ENCODE measurements around the gene KRT80.

Gene KRT80

DNA sequence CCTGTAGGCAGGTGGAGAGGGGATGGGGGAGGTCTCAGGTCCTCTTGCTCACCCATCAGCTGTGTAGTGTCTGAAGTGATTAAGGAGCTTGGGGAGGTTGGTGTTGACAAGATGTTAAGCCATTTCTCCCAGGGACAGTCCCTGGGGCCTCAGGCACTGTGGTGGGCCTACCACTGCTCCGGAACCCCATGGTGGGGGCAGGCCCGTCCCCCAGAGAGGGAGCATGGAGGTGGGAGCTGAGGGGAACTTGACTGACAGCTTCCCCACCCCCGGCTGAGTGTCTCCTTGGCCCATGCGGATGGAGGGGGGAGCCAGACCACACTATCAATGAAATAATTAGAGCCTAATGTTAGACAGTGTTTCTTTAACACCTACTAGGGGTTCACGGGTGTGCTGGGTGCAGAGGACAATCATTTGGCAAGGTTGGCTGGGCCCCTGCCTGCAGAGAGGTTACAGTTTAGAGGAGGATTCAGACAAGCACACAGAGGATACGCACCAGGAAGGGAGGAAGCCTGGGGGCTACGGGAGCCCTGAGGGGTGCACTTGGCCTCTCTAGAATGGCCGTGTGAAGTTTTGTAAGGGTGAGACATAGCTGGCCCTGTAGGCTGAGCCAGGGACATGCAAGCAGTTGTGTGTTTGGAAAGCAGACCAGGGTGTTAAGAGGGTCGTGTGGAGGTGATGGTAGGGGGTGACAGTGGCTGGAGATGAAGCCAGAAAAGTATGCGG is 19.3 kb upstream of the KRT80 start:
- no peak for DNase-seq (ENCODE audit: low spot score)

DNA sequence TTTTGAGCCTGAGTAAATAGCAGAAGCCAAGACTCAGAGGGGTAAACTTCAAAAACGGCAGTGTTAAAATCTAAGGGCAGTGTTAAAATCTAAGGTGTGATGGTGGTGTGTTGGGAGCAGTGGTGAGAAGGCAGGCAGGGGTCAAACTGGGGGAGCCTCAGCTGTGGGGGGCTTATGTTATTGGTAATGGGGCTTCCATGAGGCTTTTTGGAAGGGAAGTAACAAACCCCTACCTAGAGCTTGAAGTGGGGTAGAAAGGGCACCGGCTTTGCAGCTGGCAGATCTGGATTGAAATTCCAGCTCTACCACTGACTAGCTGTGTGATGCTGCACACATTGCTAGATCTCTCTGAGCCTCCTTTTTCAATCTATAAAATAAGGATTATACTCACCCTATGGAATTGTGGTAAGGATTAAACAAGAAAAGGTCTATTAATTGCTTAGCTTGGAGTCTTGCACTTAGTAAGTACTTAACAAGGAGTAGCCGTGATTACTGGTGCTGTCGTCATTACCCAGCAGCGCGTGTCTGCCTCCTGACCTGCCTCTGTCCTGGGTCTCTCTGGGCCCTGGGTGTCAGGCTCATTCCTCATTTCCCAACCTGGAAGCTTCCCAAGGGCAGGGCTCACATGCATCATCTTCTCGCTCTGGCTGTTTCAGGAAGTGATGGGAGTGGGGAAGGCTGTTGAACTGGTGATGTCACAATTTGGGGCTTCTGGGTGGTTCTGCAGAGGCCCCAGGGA is 18.5 kb upstream of the KRT80 start:
- DNase-seq (ENCODE audit: low spot score) = no peak

- no peak for DNase-seq (ENCODE audit: low spot score)
Observed at GRCh38 chr12:52209321-52209720, 17.5 kb upstream of the KRT80 start.

DNA sequence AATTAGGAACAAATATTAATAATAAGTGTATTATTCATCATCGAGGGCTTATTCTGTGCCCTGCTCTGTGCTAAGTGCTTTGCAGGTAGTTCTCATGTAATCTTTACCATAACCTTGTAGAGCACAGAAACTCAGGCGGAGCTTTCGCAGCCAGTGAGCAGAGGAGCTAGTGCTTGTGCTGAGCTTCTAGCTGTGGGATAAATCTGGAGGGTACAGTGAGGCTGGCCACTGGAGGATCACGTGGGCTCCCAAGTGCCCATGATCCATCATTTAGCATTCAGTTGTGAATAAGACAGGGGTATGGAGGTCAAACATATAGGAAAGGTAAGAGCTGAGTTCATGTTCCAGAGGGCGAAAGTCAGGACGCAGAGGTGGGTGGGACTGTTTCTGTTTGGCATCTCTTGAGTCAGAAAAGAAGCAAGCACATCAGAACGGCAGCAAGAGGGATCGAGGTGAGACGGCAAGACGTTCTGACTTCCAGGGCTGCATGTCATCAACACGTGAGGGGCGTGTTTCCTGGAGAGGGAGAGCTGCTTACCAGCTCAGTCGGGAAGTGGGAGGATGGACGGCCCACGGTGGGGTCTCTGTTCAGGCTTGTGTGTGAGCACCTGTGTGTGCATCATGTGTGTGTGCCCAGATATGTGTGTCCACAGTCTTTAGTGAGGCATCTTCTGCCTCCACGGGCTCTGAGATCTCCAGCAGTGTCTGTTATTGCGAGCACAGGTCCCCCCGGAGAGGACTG is 16.8 kb upstream of the KRT80 start:
- no peak for DNase-seq (ENCODE audit: low spot score)

DNA sequence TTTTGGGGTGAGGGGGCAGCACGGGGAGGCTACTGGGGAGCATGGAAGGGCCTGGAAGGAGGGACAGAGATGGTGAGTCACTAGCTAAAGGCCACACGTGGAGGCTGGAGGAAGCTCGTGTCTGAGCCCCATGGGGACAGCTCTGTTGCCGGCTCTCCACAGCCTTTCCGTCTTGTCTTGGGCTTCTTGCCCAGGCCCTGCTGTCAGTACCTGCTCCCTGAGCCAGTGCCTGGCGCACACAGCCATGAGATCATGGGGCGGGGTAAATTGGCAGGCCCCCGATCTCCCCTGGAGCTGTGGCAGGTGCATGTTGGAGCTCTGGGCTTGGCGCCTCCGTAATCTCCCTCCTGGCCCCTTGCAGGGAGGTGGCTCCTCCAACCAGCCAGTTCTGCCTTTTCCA is 16.1 kb upstream of the KRT80 start:
- peak; percentile 95 for DNase-seq (ENCODE audit: low spot score)

GRCh38 chr12:52207106-52207505 is 15.3 kb upstream of the KRT80 start:
- no peak for DNase-seq (ENCODE audit: low spot score)

DNA sequence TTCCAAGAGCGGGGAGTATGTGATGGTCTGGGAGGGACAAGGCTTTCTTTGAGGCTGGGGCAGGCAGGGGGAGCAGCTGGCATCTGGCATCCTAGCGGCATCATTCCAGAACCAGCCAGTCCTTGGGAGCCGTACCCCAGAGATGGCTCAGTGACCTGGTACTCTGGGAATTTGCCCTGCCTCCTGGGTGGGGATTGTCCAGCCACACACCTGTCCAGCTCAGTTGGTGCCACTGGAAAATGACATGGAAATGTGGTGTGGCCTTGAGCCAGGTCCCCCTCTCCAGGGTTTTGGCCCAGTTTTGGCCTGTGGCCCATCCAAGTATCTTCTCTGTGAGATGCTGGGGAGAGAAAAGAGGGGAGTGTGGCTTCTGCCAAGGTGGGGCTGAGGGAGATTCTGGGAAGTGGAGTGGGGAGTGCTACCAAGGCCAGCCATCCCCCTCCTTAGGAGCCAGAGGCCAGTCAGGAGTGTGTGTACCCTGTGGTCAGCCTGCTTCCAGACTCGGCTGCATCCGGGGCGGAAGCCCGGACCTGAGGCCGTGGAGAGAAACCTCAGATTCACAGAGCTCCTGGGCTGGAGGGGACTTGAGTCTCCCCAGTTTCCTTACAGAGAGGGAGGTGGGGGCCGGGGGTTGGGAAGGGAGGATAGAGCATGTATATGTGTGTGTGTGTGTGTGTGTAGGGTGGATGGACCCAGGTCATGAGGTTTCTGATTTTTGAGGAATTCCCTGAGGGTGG is 14.7 kb upstream of the KRT80 start:
- no peak for DNase-seq (ENCODE audit: low spot score)

GRCh38 chr12:52205612-52206303 is 13.9 kb upstream of the KRT80 start:
- DNase-seq (ENCODE audit: low spot score) = no peak

- no peak for DNase-seq (ENCODE audit: low spot score)
Observed at GRCh38 chr12:52204931-52205505, 13.2 kb upstream of the KRT80 start.

DNA sequence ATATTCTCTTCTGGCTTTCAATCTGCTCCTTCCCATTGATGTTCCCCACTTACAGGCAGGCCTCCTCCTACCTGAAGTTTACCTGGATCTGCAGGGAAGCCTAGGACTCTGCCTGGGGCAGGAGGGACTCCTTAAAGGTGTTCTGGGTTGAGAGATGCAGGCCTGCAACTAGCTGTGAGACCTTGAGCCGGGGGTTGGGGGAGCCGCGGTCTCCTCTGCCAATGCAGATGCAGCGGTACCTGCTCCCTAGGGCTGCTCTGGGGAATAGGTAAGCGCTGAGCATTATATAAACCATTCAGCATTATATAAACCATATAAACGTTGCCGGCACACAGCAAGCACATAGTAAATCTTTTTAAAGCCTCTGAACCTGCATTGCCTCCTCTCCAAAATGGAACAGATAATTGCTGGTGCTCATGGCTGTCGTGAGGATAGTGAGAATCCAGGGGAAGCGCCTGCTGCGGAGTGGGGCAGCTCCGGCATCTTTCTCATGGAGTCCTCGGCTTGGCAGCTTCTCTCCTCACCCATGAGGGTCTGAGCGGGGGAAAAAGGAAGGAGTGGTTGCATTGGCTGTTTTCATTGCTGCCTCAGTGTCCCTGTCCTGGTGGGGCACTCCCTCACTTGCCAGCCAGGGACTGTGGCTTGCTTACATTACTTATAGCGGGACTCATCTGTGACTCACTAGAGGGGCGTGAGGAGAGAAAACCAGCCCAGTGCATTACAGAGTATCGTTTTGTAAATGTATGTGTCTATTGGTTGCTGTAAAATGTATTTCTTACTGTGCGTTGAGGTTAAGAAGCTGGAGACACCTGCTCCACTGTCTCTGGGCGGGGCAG is 12.5 kb upstream of the KRT80 start:
- no peak for DNase-seq (ENCODE audit: low spot score)

- DNase-seq (ENCODE audit: low spot score) = no peak
Observed at GRCh38 chr12:52203079-52203921, 11.5 kb upstream of the KRT80 start.

DNA sequence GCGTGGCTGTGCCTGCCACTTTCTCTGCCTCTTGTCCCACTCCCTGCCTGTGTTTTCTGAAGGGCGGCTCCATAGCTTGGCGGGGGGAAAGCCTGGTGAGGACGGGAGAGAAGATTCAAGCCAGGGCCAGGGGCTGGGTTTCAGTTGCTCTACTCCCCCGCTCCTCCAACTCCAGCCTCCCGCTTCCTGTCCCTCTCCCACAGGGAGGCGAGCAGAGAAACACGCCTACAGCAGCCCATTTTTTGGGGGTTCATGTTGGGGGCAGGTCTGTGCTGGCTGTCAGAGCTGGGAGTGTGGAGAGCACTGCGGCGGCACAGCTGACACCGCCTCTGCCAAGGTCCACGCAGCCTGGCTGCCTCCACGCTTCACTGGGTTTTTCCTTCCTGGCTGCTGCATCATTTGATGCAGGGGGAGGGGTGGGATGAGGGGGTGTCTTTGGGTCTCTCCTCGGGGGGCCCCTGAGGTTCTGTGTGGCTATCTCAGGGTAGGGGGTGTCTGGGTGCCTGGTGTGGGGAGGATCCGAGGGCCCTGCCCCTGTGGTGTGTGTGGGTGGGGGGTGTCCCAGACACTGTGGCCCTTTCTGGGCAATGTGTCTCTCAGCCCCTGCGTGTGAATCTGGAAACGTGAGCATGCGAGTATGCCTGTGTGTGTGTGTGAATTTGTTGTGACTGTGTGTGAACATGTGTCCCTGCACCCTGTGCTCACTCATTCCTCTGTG is 10.7 kb upstream of the KRT80 start:
- DNase-seq (ENCODE audit: low spot score) = no peak

GRCh38 chr12:52201451-52201839 is 9.6 kb upstream of the KRT80 start:
- no peak for DNase-seq (ENCODE audit: low spot score)

DNA sequence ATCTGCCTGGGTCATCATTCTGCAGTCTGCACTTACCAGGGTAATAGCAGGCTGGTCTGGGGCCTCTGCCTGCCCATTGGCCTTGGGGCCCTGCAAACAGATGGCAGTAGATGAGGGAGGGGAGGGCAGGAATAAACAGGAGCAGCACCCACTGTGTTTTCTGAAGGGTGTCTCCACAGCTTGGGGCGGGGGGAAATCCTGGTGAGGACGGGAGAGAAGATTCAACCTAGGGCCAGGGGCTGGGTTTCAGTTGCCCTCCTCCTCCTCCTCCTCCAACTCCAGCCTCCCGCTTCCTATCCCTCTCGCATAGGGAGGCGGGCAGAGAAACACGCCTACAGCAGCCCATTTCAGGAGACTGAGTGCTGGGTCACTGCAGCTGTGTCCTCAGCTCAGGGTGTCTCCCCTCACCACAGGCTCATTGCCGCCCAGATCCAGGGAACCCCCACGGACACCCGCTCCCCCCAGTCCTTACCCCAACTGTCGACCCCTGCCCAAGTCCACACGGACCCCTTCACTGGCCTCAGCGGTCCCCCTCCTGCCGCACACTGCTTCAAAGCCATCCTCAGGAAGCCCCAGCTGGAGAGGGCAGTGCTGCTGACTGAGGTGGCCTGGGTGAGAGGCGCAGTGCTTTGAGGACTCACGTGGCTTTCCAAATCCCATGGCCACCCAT is 9.1 kb upstream of the KRT80 start:
- DNase-seq (ENCODE audit: low spot score) = no peak

- no peak for DNase-seq (ENCODE audit: low spot score)
Observed at GRCh38 chr12:52200086-52200780, 8.4 kb upstream of the KRT80 start.

GRCh38 chr12:52199294-52199919 is 7.6 kb upstream of the KRT80 start:
- DNase-seq (ENCODE audit: low spot score) = peak; percentile 56
